ENCODE results near the gene SIX4. TPM values are rescaled to one million over a fixed set of nuclear protein-coding genes. Genes with fewer than 3 reads are reported as not detected.

Gene SIX4
- total RNA-seq, 1 donor from 2014 or later, result 9.5 TPM

DNA sequence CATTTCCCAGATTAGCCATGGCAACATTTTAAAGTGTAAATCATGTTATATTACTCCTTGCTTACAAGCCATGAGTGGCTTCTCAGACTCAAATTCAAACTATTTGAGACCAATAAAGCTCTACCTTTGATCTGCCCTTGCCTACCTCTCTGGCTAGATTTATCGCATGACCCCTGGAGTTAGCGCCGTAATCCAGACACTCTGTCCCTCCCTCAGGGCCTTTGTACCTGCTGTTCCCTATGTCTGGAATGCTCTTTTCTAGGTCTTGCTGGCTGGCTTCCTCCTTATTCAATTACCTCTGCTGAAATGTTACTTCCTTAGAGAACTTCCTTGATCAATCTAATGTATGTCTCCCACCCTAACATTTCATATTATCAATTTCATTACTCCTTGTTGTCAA lies 16.3 kb downstream of the SIX4 start:
- H3K4me3 ChIP-seq (ENCODE audit: low read depth, low read length), result no peak overlapping the region
- DNase-seq (ENCODE audit: low read depth), result no peak
- TF ChIP-seq, protein P1, sequence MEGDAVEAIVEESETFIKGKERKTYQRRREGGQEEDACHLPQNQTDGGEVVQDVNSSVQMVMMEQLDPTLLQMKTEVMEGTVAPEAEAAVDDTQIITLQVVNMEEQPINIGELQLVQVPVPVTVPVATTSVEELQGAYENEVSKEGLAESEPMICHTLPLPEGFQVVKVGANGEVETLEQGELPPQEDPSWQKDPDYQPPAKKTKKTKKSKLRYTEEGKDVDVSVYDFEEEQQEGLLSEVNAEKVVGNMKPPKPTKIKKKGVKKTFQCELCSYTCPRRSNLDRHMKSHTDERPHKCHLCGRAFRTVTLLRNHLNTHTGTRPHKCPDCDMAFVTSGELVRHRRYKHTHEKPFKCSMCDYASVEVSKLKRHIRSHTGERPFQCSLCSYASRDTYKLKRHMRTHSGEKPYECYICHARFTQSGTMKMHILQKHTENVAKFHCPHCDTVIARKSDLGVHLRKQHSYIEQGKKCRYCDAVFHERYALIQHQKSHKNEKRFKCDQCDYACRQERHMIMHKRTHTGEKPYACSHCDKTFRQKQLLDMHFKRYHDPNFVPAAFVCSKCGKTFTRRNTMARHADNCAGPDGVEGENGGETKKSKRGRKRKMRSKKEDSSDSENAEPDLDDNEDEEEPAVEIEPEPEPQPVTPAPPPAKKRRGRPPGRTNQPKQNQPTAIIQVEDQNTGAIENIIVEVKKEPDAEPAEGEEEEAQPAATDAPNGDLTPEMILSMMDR (conservative IDR thresholded peaks at IDR 0.05; ENCODE audit: low read depth, low read length), result no peak

DNA sequence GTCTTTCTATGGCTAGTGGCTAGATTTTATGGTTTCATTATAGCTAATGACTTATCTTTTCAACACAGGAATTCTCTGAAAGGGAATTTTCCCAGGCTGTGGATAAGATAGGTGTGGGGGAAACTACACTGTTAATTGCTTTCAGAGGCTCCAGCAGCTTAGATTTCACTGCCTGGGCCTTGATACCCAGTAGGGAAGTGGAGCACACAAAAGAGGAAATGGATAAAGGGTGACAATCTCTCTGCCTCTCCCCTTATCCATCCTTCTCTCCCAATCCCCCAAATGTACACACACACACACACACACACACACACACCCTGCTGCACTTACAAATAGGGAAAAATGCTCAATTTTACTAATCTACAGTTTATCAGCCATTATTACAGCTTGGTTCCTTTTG lies 19.1 kb downstream of the SIX4 start:
- DNase-seq (ENCODE audit: low read depth), result no peak
- H3K4me3 ChIP-seq (ENCODE audit: low read depth, low read length), result no peak overlapping the region
- TF ChIP-seq, protein P1 (conservative IDR thresholded peaks at IDR 0.05; ENCODE audit: low read depth, low read length), result no peak

DNA sequence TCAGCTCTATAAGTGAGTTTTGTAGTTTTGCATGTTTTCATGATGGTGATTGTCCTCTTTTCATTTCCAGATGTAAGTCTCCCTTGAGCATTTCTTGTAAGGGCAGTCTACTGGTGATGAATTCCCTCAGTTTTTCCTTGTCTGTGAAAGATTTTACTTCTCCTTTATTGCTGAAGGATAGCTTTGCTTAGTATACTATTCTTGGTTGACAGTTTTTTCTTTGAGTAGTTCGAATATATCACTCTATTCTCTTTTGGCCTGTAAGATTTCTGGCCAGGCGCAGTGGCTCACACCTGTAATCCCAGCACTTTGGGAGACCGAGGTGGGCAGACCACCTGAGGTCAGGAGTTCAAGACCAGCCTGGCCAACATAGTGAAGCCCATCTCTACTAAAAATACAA lies 23.6 kb downstream of the SIX4 start:
- no peak for DNase-seq (ENCODE audit: low read depth)
- TF ChIP-seq, protein P1 (conservative IDR thresholded peaks at IDR 0.05; ENCODE audit: low read depth, low read length), result no peak
- no peak overlapping the region for H3K4me3 ChIP-seq (ENCODE audit: low read depth, low read length)

DNA sequence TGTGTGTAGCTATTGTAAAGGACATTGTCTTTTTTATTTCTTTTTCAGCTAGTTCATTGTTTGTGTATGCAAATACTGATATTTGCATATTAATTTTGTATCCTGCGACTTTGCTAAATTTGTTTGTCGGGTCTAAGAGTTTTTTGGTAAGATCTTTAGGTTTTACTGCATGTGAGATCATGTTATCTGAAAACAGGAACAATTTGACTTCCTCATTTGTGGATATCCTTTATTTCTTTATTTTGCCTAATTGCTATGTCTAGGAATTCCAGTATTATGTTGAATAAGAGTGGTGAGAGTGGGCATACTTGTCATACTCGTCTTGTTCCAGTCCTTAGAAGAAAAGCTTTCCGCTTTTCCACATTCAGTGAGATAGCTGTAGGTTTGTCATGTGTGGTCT lies 28.8 kb downstream of the SIX4 start:
- TF ChIP-seq, protein P1 (conservative IDR thresholded peaks at IDR 0.05; ENCODE audit: low read depth, low read length), result no peak
- no peak overlapping the region for H3K4me3 ChIP-seq (ENCODE audit: low read depth, low read length)
- DNase-seq (ENCODE audit: low read depth), result no peak

DNA sequence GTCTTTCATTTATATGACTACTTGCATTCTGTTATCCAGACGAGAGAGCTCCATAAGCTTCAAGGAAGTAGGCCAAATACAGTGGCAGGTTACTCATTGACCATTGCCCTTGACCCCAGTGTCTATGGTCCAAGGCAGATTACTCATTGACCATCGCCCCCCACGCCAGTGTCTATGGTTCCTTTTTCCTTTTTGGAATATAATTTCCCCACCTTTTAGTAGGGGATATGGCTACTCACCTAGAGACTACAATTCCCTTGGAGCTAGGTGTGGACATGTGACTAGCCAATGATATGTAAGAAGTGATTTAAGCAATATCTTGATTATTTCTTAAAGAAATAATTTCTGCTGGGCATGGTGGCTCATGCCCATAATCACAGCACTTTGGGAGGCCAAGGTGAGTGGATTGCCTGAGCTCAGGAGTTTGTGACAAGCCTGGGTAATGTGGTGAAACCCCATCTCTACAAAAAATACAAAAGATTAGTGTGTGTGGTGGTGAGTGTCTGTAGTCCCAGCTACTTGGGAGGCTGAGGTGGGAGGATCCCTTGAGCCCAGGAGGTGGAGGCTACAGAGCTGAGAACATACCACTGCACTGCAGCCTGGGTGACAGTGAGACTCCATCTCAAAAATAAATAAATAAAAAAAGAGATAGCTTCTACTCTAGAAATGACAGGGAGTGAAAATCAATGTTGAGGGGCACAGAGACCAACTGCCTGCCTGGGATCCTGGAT lies 32.6 kb downstream of the SIX4 start:
- DNase-seq (ENCODE audit: low read depth), result no peak
- TF ChIP-seq, protein P1 (conservative IDR thresholded peaks at IDR 0.05; ENCODE audit: low read depth, low read length), result no peak
- no peak overlapping the region for H3K4me3 ChIP-seq (ENCODE audit: low read depth, low read length)

DNA sequence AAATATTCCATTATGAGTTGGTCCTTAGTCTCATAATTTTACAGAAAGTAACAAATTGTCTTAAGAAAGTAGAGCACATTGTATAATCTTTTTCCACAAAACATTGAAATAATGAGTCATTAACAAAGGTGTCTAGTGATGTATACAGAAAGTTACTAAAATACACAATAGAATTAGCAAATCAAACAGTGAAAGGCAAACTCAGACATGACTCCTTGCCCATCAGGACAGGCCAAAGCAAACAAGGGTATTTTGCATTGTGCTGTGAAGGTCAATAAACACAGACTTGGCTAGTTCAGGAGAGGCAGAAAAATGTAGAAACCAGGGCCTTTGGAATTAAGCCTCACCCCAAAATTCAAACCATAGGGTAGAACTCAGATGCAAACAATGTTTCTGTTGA lies 37.3 kb downstream of the SIX4 start:
- H3K4me3 ChIP-seq (ENCODE audit: low read depth, low read length), result no peak overlapping the region
- DNase-seq (ENCODE audit: low read depth), result no peak

More for the DNA sequence above, 37.3 kb downstream of the SIX4 start:
- TF ChIP-seq, protein P1 (conservative IDR thresholded peaks at IDR 0.05; ENCODE audit: low read depth, low read length), result no peak

All from epithelial cell of proximal tubule (primary cell).